Keratinocyte (primary cell): Measurements from ENCODE around the gene EMX1. TPM values are rescaled to one million over a fixed set of nuclear protein-coding genes. Genes with fewer than 3 reads are reported as not detected.

ENCODE experiments used
- DNase-seq: peaks from one replicate; pipeline ENCODE4 v3.0.0-alpha.2; 2011; ENCODE audit warnings: low read depth, missing footprints, low spot score
- FAIRE-seq: peaks from 2 replicates; lab custom pipeline; 2011; peaks lifted over from hg19 to GRCh38; lab: Jason Lieb, UNC
- H2AFZ ChIP-seq: 2 replicates; pipeline ENCODE4 v1.6.0; 2012; ENCODE audit warnings: low read length, control low read depth, inconsistent platforms; ENCODE audit not compliant: control insufficient read depth
- H3K27ac ChIP-seq: 2 replicates; pipeline ENCODE4 v1.5.1; 2011; ENCODE audit warnings: low read length; ENCODE audit not compliant: control insufficient read depth, insufficient read depth
- H3K27me3 ChIP-seq: 3 replicates; pipeline ENCODE4 v1.6.0; 2011; ENCODE audit warnings: low read length; ENCODE audit not compliant: control insufficient read depth, insufficient read depth; ENCODE audit errors: extremely low read depth
- H3K36me3 ChIP-seq, 2 experiments: 2 replicates in 1 of 2; 3 replicates in 1 of 2; pipeline ENCODE4 v1.5.1; 2011; ENCODE audit warnings: low read length in 2 of 2, mild to moderate bottlenecking in 1 of 2; ENCODE audit not compliant: control insufficient read depth in 2 of 2, insufficient read depth in 2 of 2; ENCODE audit errors: extremely low read depth in 1 of 2
- H3K4me1 ChIP-seq: 3 replicates; pipeline ENCODE4 v1.5.1; 2011; ENCODE audit warnings: low read length; ENCODE audit not compliant: control insufficient read depth, insufficient read depth; ENCODE audit errors: extremely low read depth
- H3K4me2 ChIP-seq: 3 replicates; pipeline ENCODE4 v1.6.0; 2011; ENCODE audit warnings: low read depth, low read length; ENCODE audit not compliant: control insufficient read depth, insufficient read depth; ENCODE audit errors: extremely low read depth
- H3K4me3 ChIP-seq, 3 experiments: fragments of 200-600 bp in 1 of 3; sonication (generic) in 1 of 3; 2 replicates in 2 of 3; 3 replicates in 1 of 3; pipeline ENCODE4 v1.5.1; 2011 to 2016; ENCODE audit warnings: low read length in 3 of 3, mild to moderate bottlenecking in 3 of 3, control low read depth in 2 of 3, inconsistent platforms in 1 of 3, low read depth in 1 of 3, mixed read lengths in 1 of 3, mixed run types in 1 of 3, moderate library complexity in 1 of 3; ENCODE audit not compliant: control insufficient read depth in 2 of 3, insufficient read depth in 2 of 3; ENCODE audit errors: extremely low read depth in 1 of 3
- H3K79me2 ChIP-seq: 2 replicates; pipeline ENCODE4 v1.6.0; 2012; ENCODE audit warnings: low read length; ENCODE audit not compliant: control insufficient read depth, insufficient read depth
- H3K9ac ChIP-seq: 3 replicates; pipeline ENCODE4 v1.6.0; 2011; ENCODE audit warnings: low read length; ENCODE audit not compliant: control insufficient read depth, insufficient read depth; ENCODE audit errors: extremely low read depth
- H3K9me1 ChIP-seq: 3 replicates; pipeline ENCODE4 v1.6.0; 2011; ENCODE audit warnings: low read length; ENCODE audit not compliant: control insufficient read depth, insufficient read depth; ENCODE audit errors: extremely low read depth
- H3K9me3 ChIP-seq: 2 replicates; pipeline ENCODE4 v1.5.1; 2012; ENCODE audit warnings: low read depth, low read length; ENCODE audit not compliant: control insufficient read depth
- H4K20me1 ChIP-seq: 3 replicates; pipeline ENCODE4 v1.6.0; 2011; ENCODE audit warnings: low read length; ENCODE audit not compliant: control insufficient read depth, insufficient read depth; ENCODE audit errors: extremely low read depth
- EZH2 ChIP-seq: IDR thresholded peaks from one replicate; pipeline ENCODE4 v1.6.1; 2012; ENCODE audit warnings: inconsistent platforms, mild to moderate bottlenecking, low read length, moderate library complexity
- dilution Hi-C: fragments of 300-500 bp; cut with MboI; formaldehyde crosslinking; loops from one replicate; pipeline ENCODE4 v1.7.0; 2020; ENCODE audit warnings: low sequenced_read_pairs; ENCODE audit not compliant: extremely low pct_ligation_motif_present
- polyA plus RNA-seq, 5 experiments: library from polyadenylated mRNA; depleted of rRNA in 3 of 5; stranded (reverse) in 3 of 5; stranded (forward) in 1 of 5; unstranded in 1 of 5; fragments of >200 nt; gene quantifications; 1 replicate in 1 of 5; 2 replicates in 3 of 5; 3 replicates in 1 of 5; pipeline versions ENCODE4 v1.2.1 to v1.2.3, GENCODE V29; 2011 to 2012; ENCODE audit warnings: missing spikeins in 2 of 5, low read depth in 1 of 5, low replicate concordance in 1 of 5
- TF ChIP-seq, protein P1 (sequence below), 3 experiments: IDR thresholded peaks in 1 of 3; conservative IDR thresholded peaks in 1 of 3; optimal IDR thresholded peaks in 1 of 3; 2 replicates in 2 of 3; 3 replicates in 1 of 3; pipeline versions ENCODE3 to v1.5.1; 2011; ENCODE audit warnings: low read length in 3 of 3, mild to moderate bottlenecking in 3 of 3, moderate library complexity in 2 of 3, control low read depth in 1 of 3, inconsistent platforms in 1 of 3; ENCODE audit not compliant: insufficient read depth in 2 of 3; ENCODE audit errors: extremely low read depth in 1 of 3

EMX1 gene
- polyA plus RNA-seq, 1 donor (not counting 4 experiments of a cell fraction or from before 2014, with no cell fraction given): not detected

DNA sequence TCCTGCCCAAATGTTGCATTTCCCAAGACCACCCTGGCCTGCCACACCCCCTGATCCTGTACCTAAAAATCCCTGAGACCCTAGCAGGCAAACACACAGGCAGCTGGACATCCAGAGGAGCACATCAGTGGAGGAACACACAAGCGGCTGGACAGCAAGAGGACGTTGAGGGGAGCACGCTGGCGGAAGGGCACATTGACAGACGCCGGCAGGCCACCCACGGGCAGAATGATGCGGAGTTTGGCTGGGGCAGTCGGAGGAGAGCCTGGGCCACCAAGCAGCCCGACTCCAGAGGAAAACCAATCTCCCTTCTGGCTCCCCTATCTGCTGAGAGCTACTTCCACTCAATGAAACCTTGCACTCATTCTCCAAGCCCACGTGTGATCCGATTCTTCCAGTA is 47.7 kb downstream of the EMX1 start:
- DNase-seq (no peak), FAIRE-seq (no peak)
- no peak overlapping the region for H3K4me2 ChIP-seq
- H3K4me1 ChIP-seq: no peaks in the 10 kb centered on the region
- H3K36me3 ChIP-seq: no peaks in the 10 kb centered on the region
- no peaks in the 10 kb centered on the region for H3K27me3 ChIP-seq
- H3K9me1 ChIP-seq: no peaks in the 10 kb centered on the region
- H3K9ac ChIP-seq: no peak overlapping the region
- no peak overlapping the region for H3K4me3 ChIP-seq
- H4K20me1 ChIP-seq: no peaks in the 10 kb centered on the region
- H3K27ac ChIP-seq: no peak overlapping the region
- dilution Hi-C loops: no loop called here
- TF ChIP-seq, protein P1, sequence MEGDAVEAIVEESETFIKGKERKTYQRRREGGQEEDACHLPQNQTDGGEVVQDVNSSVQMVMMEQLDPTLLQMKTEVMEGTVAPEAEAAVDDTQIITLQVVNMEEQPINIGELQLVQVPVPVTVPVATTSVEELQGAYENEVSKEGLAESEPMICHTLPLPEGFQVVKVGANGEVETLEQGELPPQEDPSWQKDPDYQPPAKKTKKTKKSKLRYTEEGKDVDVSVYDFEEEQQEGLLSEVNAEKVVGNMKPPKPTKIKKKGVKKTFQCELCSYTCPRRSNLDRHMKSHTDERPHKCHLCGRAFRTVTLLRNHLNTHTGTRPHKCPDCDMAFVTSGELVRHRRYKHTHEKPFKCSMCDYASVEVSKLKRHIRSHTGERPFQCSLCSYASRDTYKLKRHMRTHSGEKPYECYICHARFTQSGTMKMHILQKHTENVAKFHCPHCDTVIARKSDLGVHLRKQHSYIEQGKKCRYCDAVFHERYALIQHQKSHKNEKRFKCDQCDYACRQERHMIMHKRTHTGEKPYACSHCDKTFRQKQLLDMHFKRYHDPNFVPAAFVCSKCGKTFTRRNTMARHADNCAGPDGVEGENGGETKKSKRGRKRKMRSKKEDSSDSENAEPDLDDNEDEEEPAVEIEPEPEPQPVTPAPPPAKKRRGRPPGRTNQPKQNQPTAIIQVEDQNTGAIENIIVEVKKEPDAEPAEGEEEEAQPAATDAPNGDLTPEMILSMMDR (optimal IDR thresholded peaks at IDR 0.05 in 1 of 3, IDR thresholded peaks at IDR 0.05 in 1 of 3, conservative IDR thresholded peaks at IDR 0.05 in 1 of 3; ENCODE audit: extremely low read depth in 1 of 3, insufficient read depth in 2 of 3, low read length in 3 of 3): no peak
- no peak for TF ChIP-seq EZH2
- H3K79me2 ChIP-seq: no peaks in the 10 kb centered on the region
- no peaks in the 10 kb centered on the region for H3K9me3 ChIP-seq
- H2AFZ ChIP-seq: no peak overlapping the region

DNA sequence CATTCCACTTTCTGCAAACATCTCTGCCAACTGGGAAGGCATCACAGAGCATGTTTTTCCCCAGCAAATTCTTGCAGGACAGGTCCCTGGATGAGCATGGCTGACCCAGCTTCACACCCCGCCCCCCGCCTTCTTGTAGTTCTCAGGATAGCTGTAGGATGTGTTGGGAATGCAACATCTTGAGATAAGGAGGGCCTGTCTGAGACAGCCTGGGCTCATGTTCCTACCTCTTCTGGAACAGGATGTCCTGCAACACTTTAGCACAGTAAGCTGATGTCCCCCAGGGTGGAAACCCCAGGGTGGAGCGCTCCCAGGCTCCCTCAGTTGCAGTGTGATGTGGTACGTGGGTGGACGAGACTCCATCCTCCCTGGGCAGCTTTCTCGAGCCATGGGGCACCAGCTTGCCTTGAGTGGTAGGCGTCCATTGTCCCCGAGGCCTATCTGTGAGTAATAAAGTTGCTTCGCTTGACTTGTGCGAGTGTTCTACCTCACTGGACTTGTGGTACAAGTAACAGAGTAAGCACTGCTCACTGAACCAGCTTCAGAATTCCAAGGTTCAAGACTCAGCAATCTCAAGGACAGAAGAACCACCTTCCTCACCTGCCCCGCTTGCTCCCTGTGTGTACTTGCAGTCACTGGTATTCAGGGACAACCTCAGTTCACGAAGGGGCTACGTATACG is 48.6 kb downstream of the EMX1 start:
- Histone ChIP-seq H3K9me3 (no peaks in the 10 kb centered on the region), H3K9ac (no peak overlapping the region), H3K4me2 (no peak overlapping the region), H2AFZ (no peak overlapping the region), H3K36me3 (no peaks in the 10 kb centered on the region), H3K9me1 (no peaks in the 10 kb centered on the region), H3K27me3 (no peaks in the 10 kb centered on the region), H3K4me1 (no peaks in the 10 kb centered on the region), H3K4me3 (no peak overlapping the region), H3K27ac (no peak overlapping the region), H4K20me1 (no peaks in the 10 kb centered on the region), H3K79me2 (no peaks in the 10 kb centered on the region)
- FAIRE-seq (no peak), DNase-seq (no peak)
- TF ChIP-seq, protein P1 (optimal IDR thresholded peaks at IDR 0.05 in 1 of 3, IDR thresholded peaks at IDR 0.05 in 1 of 3, conservative IDR thresholded peaks at IDR 0.05 in 1 of 3; ENCODE audit: extremely low read depth in 1 of 3, insufficient read depth in 2 of 3, low read length in 3 of 3): no peak
- no peak for TF ChIP-seq EZH2
- dilution Hi-C loops: no loop called here
